GM12878 (cell line): ENCODE results near the gene LDLRAD4.

Source experiments
- BMI1 ChIP-seq: fragments of 450-650 bp; IDR thresholded peaks from 2 replicates; pipeline ENCODE4 v1.6.1; 2016; ENCODE audit warnings: mild to moderate bottlenecking, moderate library complexity, borderline replicate concordance
- CBFB ChIP-seq: IDR thresholded peaks from 2 replicates; pipeline ENCODE4 v1.6.1; 2016; ENCODE audit warnings: antibody characterized with exemption, low read depth
- CTCF ChIP-seq, 3 experiments: IDR thresholded peaks in 2 of 3; conservative IDR thresholded peaks in 1 of 3; 2 replicates each; pipeline ENCODE4 v1.5.1; 2011; ENCODE audit warnings: low read depth in 3 of 3, low read length in 3 of 3, mild to moderate bottlenecking in 3 of 3, control low read depth in 2 of 3, moderate library complexity in 2 of 3, inconsistent platforms in 1 of 3, mixed read lengths in 1 of 3; ENCODE audit not compliant: control insufficient read depth in 2 of 3, insufficient read depth in 1 of 3; ENCODE audit errors: extremely low read depth in 1 of 3
- FOXM1 ChIP-seq: IDR thresholded peaks from 2 replicates; pipeline ENCODE4 v1.6.1; 2012; ENCODE audit warnings: low read depth, mild to moderate bottlenecking, inconsistent platforms, low read length, moderate library complexity
- HDAC6 ChIP-seq: fragments of 200-600 bp; sonication (generic); IDR thresholded peaks from one replicate; pipeline ENCODE4 v1.8.0; 2017; ENCODE audit warnings: antibody characterized with exemption; ENCODE audit not compliant: unreplicated experiment
- PBX3 ChIP-seq: IDR thresholded peaks from 2 replicates; pipeline ENCODE4 v1.6.1; 2011; ENCODE audit warnings: mild to moderate bottlenecking, low read depth, low read length, moderate library complexity; ENCODE audit not compliant: insufficient replicate concordance
- POLR2A ChIP-seq: IDR thresholded peaks from 2 replicates; pipeline ENCODE4 v1.6.1; 2011; ENCODE audit warnings: low read depth, mild to moderate bottlenecking, low read length
- RFX5 ChIP-seq: IDR thresholded peaks from 2 replicates; pipeline ENCODE4 v1.6.1; 2011; ENCODE audit warnings: low read depth, low read length, improper control_type of control experiment
- USF2 ChIP-seq: IDR thresholded peaks from 2 replicates; pipeline ENCODE4 v1.6.1; 2011; ENCODE audit warnings: low read depth, low read length, improper control_type of control experiment, borderline replicate concordance
- ZSCAN29 ChIP-seq: fragments of 450-650 bp; IDR thresholded peaks from 2 replicates; pipeline ENCODE4 v1.6.1; 2017; ENCODE audit warnings: mild to moderate bottlenecking, moderate library complexity

- TF ChIP-seq CTCF (IDR thresholded peaks at IDR 0.05 in 2 of 3, conservative IDR thresholded peaks at IDR 0.05 in 1 of 3; ENCODE audit: control insufficient read depth in 2 of 3, extremely low read depth in 1 of 3, insufficient read depth in 1 of 3, low read depth in 3 of 3, low read length in 3 of 3) = no peak
- TF ChIP-seq POLR2A = no peak
- no peak for TF ChIP-seq HDAC6
- no peak for TF ChIP-seq ZSCAN29
- no peak for TF ChIP-seq RFX5
- TF ChIP-seq FOXM1 = no peak
- no peak for TF ChIP-seq CBFB
- TF ChIP-seq PBX3 = no peak
- no peak for TF ChIP-seq BMI1
- TF ChIP-seq USF2 = no peak
These were observed 183.3 kb downstream of the LDLRAD4 start for GRCh38 chr18:13401826-13402225.
